Left cardiac atrium (tissue), 4 donors: ENCODE data around the gene RIT2. TPM values are rescaled to one million over a fixed set of nuclear protein-coding genes. Genes with fewer than 3 reads are reported as not detected.
A peak's percentile ranks its signal among the peaks of the same experiment; 100 is the strongest.

Experiments used
- ATAC-seq, 2 donors: fragments of 200-7000 bp; cut with Tn5 transposase; one replicate each; pipeline ENCODE4 v1.9.1; 2020; ENCODE audit warnings: mild to moderate bottlenecking in 2 of 2, moderate library complexity in 2 of 2
- DNase-seq: peaks from one replicate; pipeline ENCODE4 v3.0.0-alpha.2; 2020
- intact Hi-C, 2 donors: fragments of 100-400 bp; cut with DNase I; formaldehyde crosslinking; loops; one replicate each; pipeline versions ENCODE4 v1.14.1 to v1.15.1; 2022 to 2023
- total RNA-seq, 2 donors: library from RNA; stranded (reverse); fragmentation: NEBNext Ultra II Directional; extraction: Animal tissue kit (Norgen Biotek cat#: 25700); gene quantifications; one replicate each; pipeline ENCODE4 v1.2.1, GENCODE V29; 2021
- donor health status: DM: no; HTN: yes; CAD: no.
- donor health status: DM: no; HTN: yes; CAD: no; lungs with severe emphysema.
- donor health status: DM: yes; HTN: yes; CAD: no.
- donor health status: Dilated cardiomyopathy.

The RIT2 gene
- total RNA-seq, 2 donors from 2014 or later = not detected

DNA sequence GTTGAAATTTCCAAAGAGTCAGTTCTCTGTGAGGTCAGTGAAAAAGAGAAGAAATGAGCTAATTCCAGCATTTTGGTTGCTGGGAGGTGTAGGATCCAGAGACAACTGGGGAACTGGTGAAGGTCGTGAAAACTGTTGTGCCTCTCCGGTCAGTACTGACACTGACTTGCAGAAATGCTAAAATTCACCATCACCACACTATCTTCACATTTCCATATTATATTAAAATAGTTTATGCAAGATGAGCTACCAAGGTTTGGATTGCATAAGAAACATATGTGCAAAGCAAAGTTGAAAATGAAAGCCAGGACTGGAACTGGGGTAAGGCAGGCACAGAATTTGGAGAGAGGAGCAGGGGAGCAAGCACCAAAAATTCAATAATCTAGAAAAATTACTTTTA, 21.8 kb downstream of the RIT2 start:
- no peak for ATAC-seq
- intact Hi-C loops = no loop called here
- no peak for DNase-seq

- intact Hi-C loops = no loop called here
- ATAC-seq = no peak
These were observed 22.9 kb downstream of the RIT2 start for GRCh38 chr18:43092539-43092938.

GRCh38 chr18:43081396-43081795, 34.1 kb downstream of the RIT2 start:
- intact Hi-C loops = no loop called here
- ATAC-seq (no peak), DNase-seq (no peak)

More at GRCh38 chr18:43092539-43092938, 22.9 kb downstream of the RIT2 start:
- no peak for DNase-seq

GRCh38 chr18:43080671-43081070, 34.8 kb downstream of the RIT2 start:
- ATAC-seq = no peak
- intact Hi-C loops = no loop called here
- DNase-seq = no peak

DNA sequence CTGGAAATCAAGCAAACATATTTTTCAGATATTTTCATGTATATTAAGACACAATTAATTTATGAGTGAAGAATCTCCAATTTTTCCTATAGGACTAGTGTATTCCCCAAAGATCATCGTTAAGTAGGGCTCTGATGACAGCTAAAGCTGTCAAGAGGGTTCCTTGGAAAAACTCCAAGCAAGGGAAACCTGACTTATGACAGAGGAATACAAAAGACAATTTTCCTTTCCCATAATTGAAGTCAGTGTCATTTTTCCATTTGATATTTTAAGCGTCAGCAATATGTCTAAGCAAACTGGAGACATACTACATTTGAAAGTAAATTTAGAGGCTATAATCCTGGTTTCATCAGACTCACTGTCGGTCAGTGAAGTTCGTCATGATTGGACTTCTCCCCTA, 36.1 kb downstream of the RIT2 start:
- ATAC-seq (no peak), DNase-seq (no peak)
- intact Hi-C loops = no loop called here

- DNase-seq = no peak
- no peak for ATAC-seq
- intact Hi-C loops = no loop called here
These were observed 36.9 kb downstream of the RIT2 start for GRCh38 chr18:43078478-43079092.

DNA sequence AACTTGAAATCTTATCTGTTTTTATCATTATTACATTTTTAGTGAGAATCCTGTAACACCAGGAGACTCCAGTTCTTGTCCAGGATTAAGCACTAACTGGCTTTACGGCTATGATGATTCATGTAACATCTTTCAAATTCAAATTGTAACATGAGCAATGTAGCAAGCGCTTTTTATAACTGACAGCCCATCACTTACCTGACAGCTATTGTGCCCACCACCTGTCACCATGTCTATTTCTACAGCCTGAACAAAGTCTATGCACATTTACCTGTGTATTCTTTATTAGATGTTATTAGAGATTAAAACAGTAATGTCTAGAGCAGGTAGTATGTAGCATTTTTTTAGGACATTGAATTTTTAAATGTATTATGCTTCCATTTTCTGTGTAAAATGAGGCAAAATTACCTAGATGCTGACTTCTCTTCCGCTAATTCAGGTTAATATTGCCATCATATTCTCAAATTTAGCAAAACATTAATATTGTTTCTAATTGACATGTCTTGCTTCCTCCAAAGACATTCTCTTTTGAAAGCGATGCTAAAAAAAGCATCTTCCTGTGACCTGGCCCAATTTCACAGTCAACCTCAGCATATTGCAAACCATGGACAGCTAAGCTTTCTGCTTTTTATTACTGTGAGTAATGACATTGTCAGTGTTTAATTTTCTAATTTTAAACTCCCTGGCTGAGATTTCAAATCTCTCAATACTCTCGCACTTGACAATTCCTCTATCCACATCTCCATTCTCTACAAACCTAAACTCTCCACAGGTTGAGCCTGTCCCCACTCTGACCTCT, 37.8 kb downstream of the RIT2 start:
- ATAC-seq (no peak), DNase-seq (no peak)
- intact Hi-C loops = no loop called here

GRCh38 chr18:43073771-43074170, 41.7 kb downstream of the RIT2 start:
- intact Hi-C loops = no loop called here
- no peak for ATAC-seq
- DNase-seq = no peak

DNA sequence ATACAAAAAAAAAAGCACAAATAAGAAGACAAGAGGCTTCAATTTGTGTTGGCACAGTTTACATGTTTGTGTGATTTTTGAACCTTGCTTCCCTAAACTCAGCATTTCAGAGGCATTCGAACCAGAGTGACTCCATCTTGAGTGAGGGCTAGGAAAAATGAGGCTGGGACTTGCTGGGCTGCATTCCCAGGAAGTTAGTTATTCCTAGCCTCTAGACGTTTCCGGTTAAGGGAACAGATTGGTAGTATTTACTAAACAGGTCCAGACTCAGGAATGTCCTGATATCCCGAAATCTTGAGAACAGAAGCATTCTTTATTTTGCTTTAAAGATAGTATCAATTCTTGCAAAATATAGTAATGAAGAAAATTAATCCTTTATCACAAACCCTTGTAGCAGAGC, 46.7 kb downstream of the RIT2 start:
- ATAC-seq = no peak
- intact Hi-C loops = loop anchor here in 1 of 2 donors (10.0 kb wide), 1 partner anchor 324 kb away; no protein-coding TSS in a partner anchor
- no peak for DNase-seq

- intact Hi-C loops = loop anchor here in 1 of 2 donors (10.0 kb wide), 1 partner anchor 323 kb away; no protein-coding TSS in a partner anchor
- DNase-seq (no peak), ATAC-seq (no peak)
These were observed 47.9 kb downstream of the RIT2 start for GRCh38 chr18:43067570-43067969.

- intact Hi-C loops = loop anchor here in 1 of 2 donors (10.0 kb wide), 1 partner anchor 317 kb away; no protein-coding TSS in a partner anchor
- DNase-seq (no peak), ATAC-seq (no peak)
These were observed 53.7 kb downstream of the RIT2 start for GRCh38 chr18:43061816-43062215.

- no peak for DNase-seq
- no peak for ATAC-seq
These were observed 54.2 kb downstream of the RIT2 start for GRCh38 chr18:43061318-43061717.

DNA sequence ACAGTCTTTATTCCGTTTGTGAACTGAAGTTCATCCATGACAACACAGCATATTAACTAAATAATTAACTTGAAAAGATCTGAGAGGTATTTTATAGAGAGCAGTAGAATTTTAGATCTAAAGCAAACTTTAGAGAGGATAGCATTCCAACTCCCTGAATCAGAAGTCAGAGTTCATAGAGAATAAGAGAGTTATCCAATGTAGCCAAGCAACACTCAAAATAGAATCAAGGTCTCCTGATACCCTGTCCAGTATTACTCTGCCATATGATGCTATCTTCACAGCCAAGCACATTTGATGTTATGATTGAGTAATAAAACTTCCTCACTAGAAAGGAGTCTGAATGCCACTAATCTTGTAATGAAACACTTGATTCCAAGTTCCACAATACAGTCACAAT, 55.5 kb downstream of the RIT2 start:
- intact Hi-C loops = loop anchor here in 1 of 2 donors (10.0 kb wide), 1 partner anchor 315 kb away; no protein-coding TSS in a partner anchor
- DNase-seq = no peak
- peak in 1 of 2 donors; percentile 85 for ATAC-seq

More at GRCh38 chr18:43061318-43061717, 54.2 kb downstream of the RIT2 start:
- intact Hi-C loops = loop anchor here in 1 of 2 donors (10.0 kb wide), 1 partner anchor 317 kb away; no protein-coding TSS in a partner anchor

DNA sequence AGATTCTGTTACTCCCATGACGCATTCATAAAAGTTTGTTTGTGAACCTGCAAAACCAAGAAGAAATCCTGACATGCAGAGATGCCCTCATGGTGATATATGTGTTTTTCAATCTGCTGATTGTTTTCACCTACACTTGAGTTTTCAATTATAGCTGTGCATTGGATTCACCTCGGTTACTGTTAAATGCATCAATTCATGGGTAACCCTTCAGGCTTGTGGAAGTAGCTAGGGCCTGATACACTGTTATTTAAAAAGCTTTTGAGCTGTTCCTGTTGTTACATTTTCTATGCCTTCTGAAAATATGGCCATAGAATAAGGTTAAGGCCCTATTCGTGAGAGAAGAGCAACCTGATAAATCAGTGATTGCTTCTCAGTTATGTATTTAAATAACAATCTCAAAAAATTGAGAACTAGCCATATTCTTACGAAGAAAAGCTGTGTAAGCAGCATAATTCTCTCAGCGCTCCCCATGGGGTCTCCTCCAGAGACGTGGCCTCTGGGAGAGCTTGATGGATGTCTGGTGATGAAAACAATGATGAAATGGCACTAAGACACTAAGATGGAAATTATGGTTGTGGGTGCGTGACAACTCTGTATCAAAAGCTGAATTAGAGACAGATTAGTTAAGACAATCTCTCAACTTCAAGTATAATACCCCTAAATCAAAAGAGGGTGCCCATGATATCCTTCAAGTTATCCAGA, 60.5 kb downstream of the RIT2 start:
- ATAC-seq = no peak
- intact Hi-C loops = no loop called here

GRCh38 chr18:43049021-43049420, 66.5 kb downstream of the RIT2 start:
- ATAC-seq = peak; percentile 57 to 75
- intact Hi-C loops = no loop called here
- DNase-seq = no peak

More for the DNA sequence above, 60.5 kb downstream of the RIT2 start:
- DNase-seq = no peak

GRCh38 chr18:43046322-43046721, 69.2 kb downstream of the RIT2 start:
- no peak for ATAC-seq
- intact Hi-C loops = no loop called here

GRCh38 chr18:43043626-43044025, 71.9 kb downstream of the RIT2 start:
- ATAC-seq (no peak), DNase-seq (no peak)
- intact Hi-C loops = no loop called here

More at GRCh38 chr18:43046322-43046721, 69.2 kb downstream of the RIT2 start:
- no peak for DNase-seq

GRCh38 chr18:43040281-43040680, 75.2 kb downstream of the RIT2 start:
- no peak for DNase-seq
- intact Hi-C loops = no loop called here
- ATAC-seq = no peak

DNA sequence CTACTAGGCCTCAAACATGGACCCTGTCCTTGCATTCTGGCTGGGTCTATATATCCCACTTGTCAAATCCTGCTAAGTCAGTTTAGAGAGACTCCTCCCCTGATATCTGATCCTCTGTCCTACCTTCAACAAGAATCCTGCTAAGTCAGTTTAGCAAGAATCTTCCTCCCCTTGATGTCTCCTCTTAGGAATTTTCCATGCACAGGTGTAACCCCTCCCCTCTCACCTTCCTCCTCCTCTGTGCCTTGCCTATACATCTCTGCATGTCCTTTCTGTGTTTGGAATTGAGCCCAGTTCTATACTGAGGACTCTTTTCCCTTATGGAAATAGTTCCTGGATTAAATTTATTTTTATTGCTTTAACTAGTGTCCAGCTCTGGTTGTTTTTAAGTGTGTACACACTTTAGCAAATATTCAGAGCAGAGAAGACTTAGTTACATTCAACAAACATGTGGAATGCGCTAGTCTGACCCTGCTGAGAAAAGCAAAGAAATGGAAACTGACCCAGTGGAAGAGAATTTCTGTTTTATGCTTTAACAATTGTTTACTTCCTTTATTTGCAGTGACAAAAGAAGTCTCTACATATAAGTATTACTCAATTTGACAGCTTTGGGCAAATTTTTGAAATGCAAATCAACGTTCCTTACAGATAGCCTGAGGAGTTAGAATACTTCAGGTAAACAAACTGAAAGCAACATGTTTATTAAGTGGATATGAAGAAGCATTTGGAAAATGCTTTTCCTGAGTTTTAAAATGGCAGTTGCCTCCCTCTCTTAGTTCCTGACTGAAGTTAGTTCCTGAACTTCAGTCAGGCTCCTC, 80.6 kb downstream of the RIT2 start:
- intact Hi-C loops = no loop called here
- DNase-seq (no peak), ATAC-seq (no peak)
